Measurements from ENCODE around the gene ZNF407. TPM values are rescaled to one million over a fixed set of nuclear protein-coding genes. Genes with fewer than 3 reads are reported as not detected.
A peak's percentile ranks its signal among the peaks of the same experiment; 100 is the strongest.

The ZNF407 gene
- total RNA-seq, 1 experiment from 2014 or later: 7.6 TPM

GRCh38 chr18:75070625-75071483, 473.2 kb downstream of the ZNF407 start (continued):
- TF ChIP-seq ZNF274 (IDR thresholded peaks at IDR 0.05; ENCODE audit: low read depth, low read length) (no peak), ELF1 (IDR thresholded peaks at IDR 0.05; ENCODE audit: borderline replicate concordance, low read depth) (no peak; the same call in 1 of the 2 replicates), ZFX (IDR thresholded peaks at IDR 0.05) (no peak), SIN3A (IDR thresholded peaks at IDR 0.05; ENCODE audit: low read depth) (peak; percentile 82), CEBPB (IDR thresholded peaks at IDR 0.05; ENCODE audit: low read depth) (peak; percentile 47)

GRCh38 chr18:75071484-75071785, 473.8 kb downstream of the ZNF407 start:
- DNase-seq (ENCODE audit: low read depth, low spot score): no peak
- ChIA-PET POLR2A (no interaction called here), RAD21 (ENCODE audit: low non-redundant PET in 1 of 2, low total read pairs in 2 of 2, uncharacterized antibody in 2 of 2, unreplicated experiment in 2 of 2) (no interaction called here), CTCF (no interaction called here)
- Histone ChIP-seq H3K9me2 (ENCODE audit: insufficient read depth) (no peaks in the 10 kb centered on the region), H3K36me3 (ENCODE audit: control insufficient read depth in 1 of 2, insufficient read depth in 2 of 2, low read length in 2 of 2) (no peaks in the 10 kb centered on the region), H3K4me2 (ENCODE audit: low read length) (peak overlapping the region; percentile 88), H3K9me3 (ENCODE audit: control insufficient read depth in 1 of 2, insufficient read depth in 1 of 2, low read depth in 1 of 2, low read length in 2 of 2) (no peaks in the 10 kb centered on the region), H3K79me2 (ENCODE audit: insufficient read depth, low read length) (no peaks in the 10 kb centered on the region), H3K27ac (ENCODE audit: low read depth, low read length) (peak overlapping the region; percentile 57), H3K9ac (ENCODE audit: low read length) (peak overlapping the region; percentile 52; the same call in 1 of the 2 replicates), H3K4me3 (replicated peaks in 1 of 2; ENCODE audit: low read depth in 1 of 2, low read length in 2 of 2) (peak overlapping the region; percentile 33 to 52), H3K4me1 (ENCODE audit: control insufficient read depth in 1 of 2, insufficient read depth in 2 of 2, low read length in 2 of 2) (peaks cover 7 to 28% of the 10 kb centered on the region in 2 experiments), H2AFZ (ENCODE audit: low read depth, low read length, poor library complexity, severe bottlenecking) (peak overlapping the region; percentile 79), H4K20me1 (ENCODE audit: insufficient read depth) (no peaks in the 10 kb centered on the region), H3K27me3 (ENCODE audit: insufficient read depth, low read length) (no peaks in the 10 kb centered on the region)
- no TSS peak for BruUV-seq (replicated peaks)
- TF ChIP-seq RAD21 (IDR thresholded peaks at IDR 0.05; ENCODE audit: low read depth) (no peak), EGR1 (IDR thresholded peaks at IDR 0.05; ENCODE audit: low read depth) (no peak), YY1 (IDR thresholded peaks at IDR 0.05; ENCODE audit: extremely low read depth, insufficient replicate concordance, low read depth, low read length) (no peak), FOSL1 (IDR thresholded peaks at IDR 0.05; ENCODE audit: low read depth) (no peak), POLR2A (IDR thresholded peaks at IDR 0.05; ENCODE audit: borderline replicate concordance, extremely low read depth, insufficient read depth, insufficient read length) (no peak), CTCF (IDR thresholded peaks at IDR 0.05 in 2 of 3, conservative IDR thresholded peaks at IDR 0.05 in 1 of 3; ENCODE audit: borderline replicate concordance in 1 of 3, insufficient read depth in 1 of 3, low read depth in 2 of 3, low read length in 2 of 3) (no peak), CEBPB (IDR thresholded peaks at IDR 0.05; ENCODE audit: low read depth) (no peak)
- intact Hi-C loops (cut with micrococcal nuclease): no loop called here
- ATAC-seq: no peak
